Measurements from ENCODE around the gene PDLIM7. TPM values are rescaled to one million over a fixed set of nuclear protein-coding genes. Genes with fewer than 3 reads are reported as not detected.

Gene PDLIM7
- total RNA-seq, 2 experiments from 2014 or later, result 50.2 to 56.6 TPM

DNA sequence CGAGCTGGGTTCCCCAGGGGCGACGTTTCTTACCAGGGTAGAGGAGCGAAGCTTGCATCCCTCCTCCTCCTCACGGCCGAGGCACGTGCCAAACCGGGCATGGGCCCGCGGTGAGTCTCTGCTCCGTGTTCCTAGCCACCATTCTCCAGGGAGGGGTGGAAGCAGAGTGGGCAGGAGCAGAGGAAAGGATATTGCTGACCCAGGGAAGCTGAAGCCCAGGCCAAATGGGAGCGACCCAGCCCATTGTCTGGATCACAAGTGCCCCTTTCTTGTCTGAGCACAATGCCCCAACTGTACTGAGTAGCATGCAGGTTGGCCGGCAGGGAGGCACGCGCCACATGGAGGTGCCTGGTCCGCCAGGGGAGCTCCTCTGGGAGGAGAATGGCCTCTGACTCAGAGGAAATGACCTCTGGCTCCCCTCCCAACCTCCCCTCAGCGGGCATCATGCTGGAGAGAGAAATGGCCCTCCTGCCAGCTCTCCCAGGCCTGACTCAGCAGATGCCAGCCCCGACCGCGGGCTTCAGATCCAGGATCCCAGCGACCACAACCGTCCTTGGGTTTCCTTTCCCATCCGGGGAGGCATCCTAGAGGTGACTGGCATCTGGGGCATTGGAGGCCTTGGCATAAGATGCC lies 49.7 kb downstream of the PDLIM7 start:
- peak overlapping the region; percentile 28 for H3K27ac Mint-ChIP-seq
- peak; percentile 41 for DNase-seq
- no peaks in the 10 kb centered on the region for H3K36me3 Mint-ChIP-seq
- CTCF ChIA-PET, result interaction anchor here (0.7 to 29.1 kb wide), 6 partner anchors 9 to 138 kb away, joined by 3 to 624 read pairs (median 42); partner anchors contain the start of genes F12, GRK6 and PFN3
- POLR2A ChIA-PET, result interaction anchor here (0.8 to 14.3 kb wide), 8 partner anchors 7 to 135 kb away, joined by 3 to 319 read pairs (median 4); partner anchors contain the start of gene GRK6
- intact Hi-C loops (cut with micrococcal nuclease), result loop anchor here (2.0 kb wide), 1 partner anchor 57 kb away; no protein-coding TSS in a partner anchor
- H3K27me3 Mint-ChIP-seq, result no peaks in the 10 kb centered on the region
- peak overlapping the region; percentile 62 for H3K4me3 Mint-ChIP-seq
- H3K4me1 Mint-ChIP-seq (ENCODE audit: low read depth), result peaks cover 38% of the 10 kb centered on the region
- H3K9me3 Mint-ChIP-seq, result no peaks in the 10 kb centered on the region

DNA sequence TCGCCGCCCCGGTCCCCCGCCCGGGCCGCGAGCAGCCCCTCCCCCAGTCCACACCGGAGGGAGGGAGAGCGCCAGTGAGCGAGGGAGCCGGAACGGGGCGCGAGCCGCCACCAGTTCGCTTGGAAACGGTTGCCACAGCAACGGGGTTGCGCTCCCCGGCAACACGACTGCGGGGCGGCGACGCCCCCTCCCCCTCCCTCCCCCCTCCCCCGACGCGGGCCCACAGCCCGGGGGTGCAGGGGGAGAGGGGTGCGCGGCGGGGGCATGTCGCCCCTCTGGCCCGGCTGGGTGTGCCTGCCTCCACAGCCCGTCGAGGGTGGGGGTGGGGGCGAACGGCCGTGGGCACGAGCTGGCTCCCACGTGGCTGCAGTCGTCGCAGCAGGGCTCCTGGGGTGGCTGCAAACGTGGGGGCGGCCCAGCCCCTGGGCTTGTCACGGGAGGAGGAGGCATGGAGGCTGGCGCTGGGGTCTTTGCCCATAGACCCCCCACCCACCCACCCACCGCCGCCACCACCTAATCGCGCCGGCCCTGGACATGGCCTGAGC lies 50.3 kb downstream of the PDLIM7 start:
- POLR2A ChIA-PET, result interaction anchor here (0.7 to 14.3 kb wide), 8 partner anchors 8 to 135 kb away, joined by 3 to 319 read pairs (median 4); partner anchors contain the start of gene GRK6
- H3K27ac Mint-ChIP-seq, result no peak overlapping the region
- no peaks in the 10 kb centered on the region for H3K9me3 Mint-ChIP-seq
- peak; percentile 77 for DNase-seq
- no peaks in the 10 kb centered on the region for H3K27me3 Mint-ChIP-seq
- CTCF ChIA-PET, result interaction anchor here (1.4 to 29.1 kb wide), 7 partner anchors 7 to 58 kb away, joined by 7 to 624 read pairs (median 43); partner anchors contain the start of genes F12, GRK6 and PFN3
- intact Hi-C loops (cut with micrococcal nuclease), result loop anchor here (2.0 kb wide), 1 partner anchor 56 kb away; no protein-coding TSS in a partner anchor
- peaks cover 4% of the 10 kb centered on the region for H3K36me3 Mint-ChIP-seq
- peak overlapping the region; percentile 62 for H3K4me3 Mint-ChIP-seq
- peaks cover 43% of the 10 kb centered on the region for H3K4me1 Mint-ChIP-seq (ENCODE audit: low read depth)

- Mint-ChIP-seq H3K9me3 (no peaks in the 10 kb centered on the region), H3K36me3 (peaks cover 9% of the 10 kb centered on the region), H3K4me1 (ENCODE audit: low read depth) (peaks cover 48% of the 10 kb centered on the region), H3K4me3 (peak within 1 kb of the TSS; percentile 67), H3K27me3 (no peaks in the 10 kb centered on the region), H3K27ac (peak within 1 kb of the TSS; percentile 81)
- DNase-seq, result peak; percentile 77
- ChIA-PET POLR2A (interaction anchor here (0.7 to 14.3 kb wide), 12 partner anchors 9 to 138 kb away, joined by 3 to 319 read pairs (median 4); partner anchors contain the start of gene GRK6), CTCF (interaction anchor here (1.0 to 29.1 kb wide), 8 partner anchors 8 to 136 kb away, joined by 3 to 624 read pairs (median 25); partner anchors contain the start of genes F12, GRK6 and PFN3)
- intact Hi-C loops (cut with micrococcal nuclease), result loop anchor here (2.0 kb wide), 1 partner anchor 56 kb away; no protein-coding TSS in a partner anchor
Observed at GRCh38 chr5:177446200-177447065, 51.0 kb downstream of the PDLIM7 start, which contains the start of gene PRR7. Gene PRR7 (plus strand): TSS chr5:177446814. CDS start chr5:177455068, 8,254 bp downstream.

GRCh38 chr5:177445917-177446199 lies 51.5 kb downstream of the PDLIM7 start:
- intact Hi-C loops (cut with micrococcal nuclease), result loop anchor here (1.0 to 2.0 kb wide), 2 partner anchors 17 to 55 kb away; no protein-coding TSS in a partner anchor
- peaks cover 50% of the 10 kb centered on the region for H3K4me1 Mint-ChIP-seq (ENCODE audit: low read depth)
- H3K4me3 Mint-ChIP-seq, result peak overlapping the region; percentile 67
- DNase-seq, result no peak
- H3K9me3 Mint-ChIP-seq, result no peaks in the 10 kb centered on the region
- no peaks in the 10 kb centered on the region for H3K27me3 Mint-ChIP-seq
- ChIA-PET CTCF (interaction anchor here (0.7 to 29.1 kb wide), 8 partner anchors 8 to 136 kb away, joined by 3 to 624 read pairs (median 25); partner anchors contain the start of genes F12, GRK6 and PFN3), POLR2A (interaction anchor here (1.0 to 14.3 kb wide), 8 partner anchors 9 to 137 kb away, joined by 3 to 319 read pairs (median 5); partner anchors contain the start of gene GRK6)
- H3K36me3 Mint-ChIP-seq, result peaks cover 12% of the 10 kb centered on the region
- H3K27ac Mint-ChIP-seq, result peak overlapping the region; percentile 81

DNA sequence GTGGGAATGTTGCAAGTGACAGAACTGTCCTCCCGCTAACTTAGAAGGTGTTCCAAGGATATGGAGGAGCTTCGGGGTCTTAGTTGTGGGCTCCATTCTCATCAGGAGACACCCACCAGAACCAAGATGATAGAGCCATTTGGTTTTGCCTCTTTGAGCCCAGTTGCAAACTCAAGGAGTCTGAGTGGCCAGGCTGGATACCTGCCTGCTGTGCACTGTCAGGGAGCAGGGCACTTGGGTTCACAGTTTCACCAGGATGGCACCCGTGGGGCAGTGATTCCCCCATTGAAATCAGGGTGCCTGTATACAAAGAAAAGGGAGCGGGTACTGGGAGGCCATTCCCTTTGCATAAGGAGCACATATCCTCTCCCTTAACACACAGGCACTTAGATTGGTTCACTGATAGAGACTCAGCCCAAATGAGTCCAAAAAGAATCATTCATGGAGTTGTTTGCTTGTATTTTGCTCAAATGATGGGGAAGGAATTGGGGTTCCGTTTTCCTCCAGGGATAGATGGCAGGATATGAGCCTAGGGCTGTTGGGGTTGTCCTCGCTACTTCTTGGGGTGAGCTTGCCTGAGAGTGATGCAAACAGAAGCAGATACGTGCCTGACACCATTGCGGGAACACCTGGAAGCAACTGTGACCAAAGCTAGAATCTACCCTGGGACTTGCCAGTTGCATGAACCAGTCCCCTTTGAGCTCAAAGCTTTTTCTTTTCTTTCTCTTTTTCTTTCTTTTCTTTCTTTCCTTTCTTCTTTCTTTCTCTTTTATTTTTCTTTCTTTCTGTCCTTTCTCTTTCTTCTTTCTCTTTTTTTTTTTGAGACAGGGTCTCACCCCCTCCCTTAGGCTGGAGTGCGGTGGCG lies 52.1 kb downstream of the PDLIM7 start:
- POLR2A ChIA-PET, result interaction anchor here (0.6 to 14.3 kb wide), 12 partner anchors 8 to 136 kb away, joined by 3 to 319 read pairs (median 4); partner anchors contain the start of gene GRK6
- CTCF ChIA-PET, result interaction anchor here (0.7 to 29.1 kb wide), 9 partner anchors 8 to 136 kb away, joined by 3 to 624 read pairs (median 7); partner anchors contain the start of genes F12, GRK6 and PFN3
- Mint-ChIP-seq H3K36me3 (peaks cover 15% of the 10 kb centered on the region), H3K27ac (peak overlapping the region; percentile 81), H3K9me3 (no peaks in the 10 kb centered on the region), H3K27me3 (no peaks in the 10 kb centered on the region), H3K4me3 (peak overlapping the region; percentile 67), H3K4me1 (ENCODE audit: low read depth) (peaks cover 55% of the 10 kb centered on the region)
- intact Hi-C loops (cut with micrococcal nuclease), result loop anchor here (1.0 kb wide), 1 partner anchor 16 kb away; no protein-coding TSS in a partner anchor
- peak; percentile 52 for DNase-seq

GRCh38 chr5:177444106-177445051 lies 53.0 kb downstream of the PDLIM7 start:
- no peaks in the 10 kb centered on the region for H3K27me3 Mint-ChIP-seq
- peaks cover 64% of the 10 kb centered on the region for H3K4me1 Mint-ChIP-seq (ENCODE audit: low read depth)
- POLR2A ChIA-PET, result interaction anchor here (0.6 to 14.3 kb wide), 11 partner anchors 9 to 91 kb away, joined by 3 to 319 read pairs (median 5); partner anchors contain the start of gene GRK6
- CTCF ChIA-PET, result interaction anchor here (1.7 to 29.1 kb wide), 5 partner anchors 10 to 135 kb away, joined by 4 to 624 read pairs (median 74); partner anchors contain the start of genes F12, GRK6 and PFN3
- H3K36me3 Mint-ChIP-seq, result peaks cover 23% of the 10 kb centered on the region
- H3K4me3 Mint-ChIP-seq, result peak overlapping the region; percentile 67
- DNase-seq, result peak; percentile 44
- intact Hi-C loops (cut with micrococcal nuclease), result loop anchor here (1.0 kb wide), 2 partner anchors 10 to 15 kb away; no protein-coding TSS in a partner anchor
- no peaks in the 10 kb centered on the region for H3K9me3 Mint-ChIP-seq
- peak overlapping the region; percentile 81 for H3K27ac Mint-ChIP-seq

GRCh38 chr5:177443144-177443983 lies 54.0 kb downstream of the PDLIM7 start:
- intact Hi-C loops (cut with micrococcal nuclease), result no loop called here
- CTCF ChIA-PET, result interaction anchor here (1.7 to 29.1 kb wide), 5 partner anchors 11 to 134 kb away, joined by 4 to 624 read pairs (median 74); partner anchors contain the start of genes F12, GRK6 and PFN3
- no peak for DNase-seq
- peak overlapping the region; percentile 70 for H3K27ac Mint-ChIP-seq
- H3K27me3 Mint-ChIP-seq, result no peaks in the 10 kb centered on the region
- peaks cover 29% of the 10 kb centered on the region for H3K36me3 Mint-ChIP-seq
- no peaks in the 10 kb centered on the region for H3K9me3 Mint-ChIP-seq
- no peak overlapping the region for H3K4me3 Mint-ChIP-seq
- POLR2A ChIA-PET, result interaction anchor here (0.6 to 14.3 kb wide), 8 partner anchors 10 to 90 kb away, joined by 3 to 319 read pairs (median 5); partner anchors contain the start of gene GRK6
- H3K4me1 Mint-ChIP-seq (ENCODE audit: low read depth), result peaks cover 68% of the 10 kb centered on the region

GRCh38 chr5:177442066-177442826 lies 55.2 kb downstream of the PDLIM7 start:
- peaks cover 69% of the 10 kb centered on the region for H3K4me1 Mint-ChIP-seq (ENCODE audit: low read depth)
- H3K27ac Mint-ChIP-seq, result no peak overlapping the region
- H3K9me3 Mint-ChIP-seq, result no peaks in the 10 kb centered on the region
- no peak overlapping the region for H3K4me3 Mint-ChIP-seq
- peaks cover 40% of the 10 kb centered on the region for H3K36me3 Mint-ChIP-seq
- intact Hi-C loops (cut with micrococcal nuclease), result no loop called here
- DNase-seq, result no peak
- H3K27me3 Mint-ChIP-seq, result no peaks in the 10 kb centered on the region
- POLR2A ChIA-PET, result interaction anchor here (1.3 to 14.3 kb wide), 3 partner anchors 12 to 39 kb away, joined by 3 to 319 read pairs (median 81); partner anchors contain the start of gene GRK6
- CTCF ChIA-PET, result interaction anchor here (0.6 to 29.1 kb wide), 4 partner anchors 10 to 37 kb away, joined by 4 to 624 read pairs (median 52); partner anchors contain the start of genes F12, GRK6 and PFN3

Data from activated CD4-positive, alpha-beta memory T cell treated with anti-CD3 and anti-CD28 coated beads for 36 hours (primary cell).